ENCODE results near the gene HS3ST4. TPM values are rescaled to one million over a fixed set of nuclear protein-coding genes. Genes with fewer than 3 reads are reported as not detected.

Gene HS3ST4
- polyA plus RNA-seq, 1 donor (not counting 4 experiments of a cell fraction or from before 2014, with no cell fraction given) = not detected

DNA sequence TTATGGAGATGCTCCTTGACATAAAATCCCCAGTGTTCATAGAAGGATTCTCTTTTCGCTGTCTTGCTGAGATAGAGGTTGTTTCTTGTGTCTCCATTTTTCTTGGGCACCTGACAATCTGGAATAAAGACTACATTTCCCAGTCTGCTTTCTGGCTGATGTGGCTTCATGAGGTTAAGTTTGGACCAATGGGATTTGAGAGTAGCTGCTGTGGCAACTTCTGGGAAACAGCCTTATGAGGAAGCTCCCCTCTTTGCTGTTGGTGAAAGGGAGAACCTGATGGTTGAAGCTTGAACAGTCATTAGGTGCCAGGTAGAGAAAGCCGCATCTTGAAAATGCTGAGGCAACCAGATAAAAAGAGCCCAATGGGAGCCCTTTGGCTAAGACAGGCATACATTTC, 24.4 kb downstream of the HS3ST4 start:
- Histone ChIP-seq H4K20me1 (ENCODE audit: control insufficient read depth, extremely low read depth, insufficient read depth, low read length) (no peaks in the 10 kb centered on the region), H3K4me1 (ENCODE audit: control insufficient read depth, extremely low read depth, insufficient read depth, low read length) (no peaks in the 10 kb centered on the region), H3K9ac (ENCODE audit: control insufficient read depth, extremely low read depth, insufficient read depth, low read length) (no peak overlapping the region), H2AFZ (ENCODE audit: control insufficient read depth, low read length) (no peak overlapping the region), H3K4me3 (ENCODE audit: control insufficient read depth in 2 of 3, extremely low read depth in 1 of 3, insufficient read depth in 2 of 3, low read depth in 1 of 3, low read length in 3 of 3) (no peak overlapping the region), H3K4me2 (ENCODE audit: control insufficient read depth, extremely low read depth, insufficient read depth, low read depth, low read length) (no peak overlapping the region), H3K79me2 (ENCODE audit: control insufficient read depth, insufficient read depth, low read length) (no peaks in the 10 kb centered on the region), H3K36me3 (ENCODE audit: control insufficient read depth in 2 of 2, extremely low read depth in 1 of 2, insufficient read depth in 2 of 2, low read length in 2 of 2) (no peaks in the 10 kb centered on the region), H3K9me1 (ENCODE audit: control insufficient read depth, extremely low read depth, insufficient read depth, low read length) (no peaks in the 10 kb centered on the region), H3K27ac (ENCODE audit: control insufficient read depth, insufficient read depth, low read length) (no peak overlapping the region), H3K9me3 (ENCODE audit: control insufficient read depth, low read depth, low read length) (no peaks in the 10 kb centered on the region), H3K27me3 (ENCODE audit: control insufficient read depth, extremely low read depth, insufficient read depth, low read length) (no peaks in the 10 kb centered on the region)
- TF ChIP-seq EZH2 (IDR thresholded peaks at IDR 0.05; ENCODE audit: low read length) = no peak
- TF ChIP-seq, protein P1, sequence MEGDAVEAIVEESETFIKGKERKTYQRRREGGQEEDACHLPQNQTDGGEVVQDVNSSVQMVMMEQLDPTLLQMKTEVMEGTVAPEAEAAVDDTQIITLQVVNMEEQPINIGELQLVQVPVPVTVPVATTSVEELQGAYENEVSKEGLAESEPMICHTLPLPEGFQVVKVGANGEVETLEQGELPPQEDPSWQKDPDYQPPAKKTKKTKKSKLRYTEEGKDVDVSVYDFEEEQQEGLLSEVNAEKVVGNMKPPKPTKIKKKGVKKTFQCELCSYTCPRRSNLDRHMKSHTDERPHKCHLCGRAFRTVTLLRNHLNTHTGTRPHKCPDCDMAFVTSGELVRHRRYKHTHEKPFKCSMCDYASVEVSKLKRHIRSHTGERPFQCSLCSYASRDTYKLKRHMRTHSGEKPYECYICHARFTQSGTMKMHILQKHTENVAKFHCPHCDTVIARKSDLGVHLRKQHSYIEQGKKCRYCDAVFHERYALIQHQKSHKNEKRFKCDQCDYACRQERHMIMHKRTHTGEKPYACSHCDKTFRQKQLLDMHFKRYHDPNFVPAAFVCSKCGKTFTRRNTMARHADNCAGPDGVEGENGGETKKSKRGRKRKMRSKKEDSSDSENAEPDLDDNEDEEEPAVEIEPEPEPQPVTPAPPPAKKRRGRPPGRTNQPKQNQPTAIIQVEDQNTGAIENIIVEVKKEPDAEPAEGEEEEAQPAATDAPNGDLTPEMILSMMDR (optimal IDR thresholded peaks at IDR 0.05 in 1 of 3, IDR thresholded peaks at IDR 0.05 in 1 of 3, conservative IDR thresholded peaks at IDR 0.05 in 1 of 3; ENCODE audit: extremely low read depth in 1 of 3, insufficient read depth in 2 of 3, low read length in 3 of 3) = no peak
- DNase-seq (ENCODE audit: low read depth, low spot score) = no peak
- dilution Hi-C loops (cut with MboI; ENCODE audit: extremely low pct_ligation_motif_present, low sequenced_read_pairs) = no loop called here
- no peak for FAIRE-seq

DNA sequence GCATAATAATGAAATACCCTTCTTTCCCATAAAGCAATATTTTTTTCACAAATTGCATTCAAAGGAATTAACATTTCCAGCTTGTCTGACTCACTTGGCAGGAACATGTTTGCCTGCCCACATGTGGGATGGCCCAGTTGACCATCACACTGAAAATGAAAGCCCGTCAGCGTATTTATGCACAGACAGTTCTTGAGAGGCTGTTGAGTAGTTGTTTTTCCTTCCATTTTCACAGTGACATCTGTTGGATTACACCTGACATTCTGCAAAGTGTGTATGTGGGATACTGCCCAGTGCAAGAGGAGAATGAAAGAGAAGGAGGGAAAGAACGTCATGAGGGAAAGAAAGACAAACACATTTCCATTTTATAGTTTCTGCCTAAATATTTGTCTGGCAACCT, 29.7 kb downstream of the HS3ST4 start:
- Histone ChIP-seq H3K4me2 (ENCODE audit: control insufficient read depth, extremely low read depth, insufficient read depth, low read depth, low read length) (no peak overlapping the region), H3K4me1 (ENCODE audit: control insufficient read depth, extremely low read depth, insufficient read depth, low read length) (no peaks in the 10 kb centered on the region), H3K9ac (ENCODE audit: control insufficient read depth, extremely low read depth, insufficient read depth, low read length) (no peak overlapping the region), H3K4me3 (ENCODE audit: control insufficient read depth in 2 of 3, extremely low read depth in 1 of 3, insufficient read depth in 2 of 3, low read depth in 1 of 3, low read length in 3 of 3) (no peak overlapping the region), H3K27me3 (ENCODE audit: control insufficient read depth, extremely low read depth, insufficient read depth, low read length) (no peaks in the 10 kb centered on the region), H2AFZ (ENCODE audit: control insufficient read depth, low read length) (no peak overlapping the region), H3K9me1 (ENCODE audit: control insufficient read depth, extremely low read depth, insufficient read depth, low read length) (no peaks in the 10 kb centered on the region), H3K79me2 (ENCODE audit: control insufficient read depth, insufficient read depth, low read length) (no peaks in the 10 kb centered on the region), H4K20me1 (ENCODE audit: control insufficient read depth, extremely low read depth, insufficient read depth, low read length) (no peaks in the 10 kb centered on the region), H3K27ac (ENCODE audit: control insufficient read depth, insufficient read depth, low read length) (no peak overlapping the region), H3K9me3 (ENCODE audit: control insufficient read depth, low read depth, low read length) (no peaks in the 10 kb centered on the region), H3K36me3 (ENCODE audit: control insufficient read depth in 2 of 2, extremely low read depth in 1 of 2, insufficient read depth in 2 of 2, low read length in 2 of 2) (no peaks in the 10 kb centered on the region)
- no peak for DNase-seq (ENCODE audit: low read depth, low spot score)
- TF ChIP-seq, protein P1 (optimal IDR thresholded peaks at IDR 0.05 in 1 of 3, IDR thresholded peaks at IDR 0.05 in 1 of 3, conservative IDR thresholded peaks at IDR 0.05 in 1 of 3; ENCODE audit: extremely low read depth in 1 of 3, insufficient read depth in 2 of 3, low read length in 3 of 3) = no peak
- no peak for TF ChIP-seq EZH2 (IDR thresholded peaks at IDR 0.05; ENCODE audit: low read length)
- no peak for FAIRE-seq
- dilution Hi-C loops (cut with MboI; ENCODE audit: extremely low pct_ligation_motif_present, low sequenced_read_pairs) = no loop called here
